ENCODE data around the gene RPTOR. TPM values are rescaled to one million over a fixed set of nuclear protein-coding genes. Genes with fewer than 3 reads are reported as not detected.

Gene RPTOR
- total RNA-seq, 1 donor, result 29.8 TPM

- H3K4me1 ChIP-seq (ENCODE audit: insufficient read depth, low read length), result peaks cover 27% of the 10 kb centered on the region
Observed at GRCh38 chr17:80604670-80605010, 60.0 kb downstream of the RPTOR start.

GRCh38 chr17:80605326-80606066 is 60.9 kb downstream of the RPTOR start:
- Histone ChIP-seq H3K4me1 (ENCODE audit: insufficient read depth, low read length) (peaks cover 27% of the 10 kb centered on the region), H3K4me3 (ENCODE audit: low read length) (no peak overlapping the region), H3K27me3 (ENCODE audit: insufficient read depth, low read length) (no peaks in the 10 kb centered on the region)

More at GRCh38 chr17:80604670-80605010, 60.0 kb downstream of the RPTOR start:
- Histone ChIP-seq H3K27me3 (ENCODE audit: insufficient read depth, low read length) (no peaks in the 10 kb centered on the region), H3K4me3 (ENCODE audit: low read length) (no peak overlapping the region), H3K9me3 (ENCODE audit: low read depth, low read length) (no peaks in the 10 kb centered on the region)

GRCh38 chr17:80608326-80608725 is 63.7 kb downstream of the RPTOR start:
- Histone ChIP-seq H3K4me3 (ENCODE audit: low read length) (no peak overlapping the region), H3K4me1 (ENCODE audit: insufficient read depth, low read length) (peaks cover 22% of the 10 kb centered on the region), H3K27me3 (ENCODE audit: insufficient read depth, low read length) (no peaks in the 10 kb centered on the region), H3K9me3 (ENCODE audit: low read depth, low read length) (no peaks in the 10 kb centered on the region)

More at GRCh38 chr17:80605326-80606066, 60.9 kb downstream of the RPTOR start:
- H3K9me3 ChIP-seq (ENCODE audit: low read depth, low read length), result no peaks in the 10 kb centered on the region

- Histone ChIP-seq H3K27me3 (ENCODE audit: insufficient read depth, low read length) (no peaks in the 10 kb centered on the region), H3K4me1 (ENCODE audit: insufficient read depth, low read length) (peaks cover 14% of the 10 kb centered on the region), H3K4me3 (ENCODE audit: low read length) (no peak overlapping the region), H3K9me3 (ENCODE audit: low read depth, low read length) (no peaks in the 10 kb centered on the region)
Observed at GRCh38 chr17:80609757-80610156, 65.1 kb downstream of the RPTOR start.

- no peak overlapping the region for H3K4me3 ChIP-seq (ENCODE audit: low read length)
- H3K9me3 ChIP-seq (ENCODE audit: low read depth, low read length), result no peaks in the 10 kb centered on the region
- peaks cover 17% of the 10 kb centered on the region for H3K4me1 ChIP-seq (ENCODE audit: insufficient read depth, low read length)
- H3K27me3 ChIP-seq (ENCODE audit: insufficient read depth, low read length), result no peaks in the 10 kb centered on the region
Observed at GRCh38 chr17:80611816-80612215, 67.2 kb downstream of the RPTOR start.

GRCh38 chr17:80612997-80613731 is 68.5 kb downstream of the RPTOR start:
- Histone ChIP-seq H3K4me1 (ENCODE audit: insufficient read depth, low read length) (peaks cover 17% of the 10 kb centered on the region), H3K4me3 (ENCODE audit: low read length) (no peak overlapping the region), H3K9me3 (ENCODE audit: low read depth, low read length) (no peaks in the 10 kb centered on the region), H3K27me3 (ENCODE audit: insufficient read depth, low read length) (no peaks in the 10 kb centered on the region)

- Histone ChIP-seq H3K4me3 (ENCODE audit: low read length) (no peak overlapping the region), H3K9me3 (ENCODE audit: low read depth, low read length) (no peaks in the 10 kb centered on the region), H3K27me3 (ENCODE audit: insufficient read depth, low read length) (no peaks in the 10 kb centered on the region), H3K4me1 (ENCODE audit: insufficient read depth, low read length) (peaks cover 17% of the 10 kb centered on the region)
Observed at GRCh38 chr17:80613732-80614071, 69.1 kb downstream of the RPTOR start.

- no peak overlapping the region for H3K4me3 ChIP-seq (ENCODE audit: low read length)
- no peaks in the 10 kb centered on the region for H3K9me3 ChIP-seq (ENCODE audit: low read depth, low read length)
- peaks cover 13% of the 10 kb centered on the region for H3K4me1 ChIP-seq (ENCODE audit: insufficient read depth, low read length)
- no peaks in the 10 kb centered on the region for H3K27me3 ChIP-seq (ENCODE audit: insufficient read depth, low read length)
Observed at GRCh38 chr17:80614332-80615047, 69.9 kb downstream of the RPTOR start.

GRCh38 chr17:80615376-80615775 is 70.7 kb downstream of the RPTOR start:
- Histone ChIP-seq H3K4me3 (ENCODE audit: low read length) (no peak overlapping the region), H3K4me1 (ENCODE audit: insufficient read depth, low read length) (peaks cover 5% of the 10 kb centered on the region), H3K9me3 (ENCODE audit: low read depth, low read length) (no peaks in the 10 kb centered on the region), H3K27me3 (ENCODE audit: insufficient read depth, low read length) (no peaks in the 10 kb centered on the region)

GRCh38 chr17:80616705-80617104 is 72.1 kb downstream of the RPTOR start:
- Histone ChIP-seq H3K27me3 (ENCODE audit: insufficient read depth, low read length) (no peaks in the 10 kb centered on the region), H3K4me1 (ENCODE audit: insufficient read depth, low read length) (peaks cover 8% of the 10 kb centered on the region)

GRCh38 chr17:80618304-80618703 is 73.7 kb downstream of the RPTOR start:
- H3K4me3 ChIP-seq (ENCODE audit: low read length), result no peak overlapping the region
- H3K4me1 ChIP-seq (ENCODE audit: insufficient read depth, low read length), result peaks cover 16% of the 10 kb centered on the region
- H3K9me3 ChIP-seq (ENCODE audit: low read depth, low read length), result no peaks in the 10 kb centered on the region
- H3K27me3 ChIP-seq (ENCODE audit: insufficient read depth, low read length), result no peaks in the 10 kb centered on the region

More at GRCh38 chr17:80616705-80617104, 72.1 kb downstream of the RPTOR start:
- no peak overlapping the region for H3K4me3 ChIP-seq (ENCODE audit: low read length)
- no peaks in the 10 kb centered on the region for H3K9me3 ChIP-seq (ENCODE audit: low read depth, low read length)

- no peaks in the 10 kb centered on the region for H3K9me3 ChIP-seq (ENCODE audit: low read depth, low read length)
- H3K4me3 ChIP-seq (ENCODE audit: low read length), result no peak overlapping the region
- H3K27me3 ChIP-seq (ENCODE audit: insufficient read depth, low read length), result no peaks in the 10 kb centered on the region
- peaks cover 16% of the 10 kb centered on the region for H3K4me1 ChIP-seq (ENCODE audit: insufficient read depth, low read length)
Observed at GRCh38 chr17:80619535-80620235, 75.0 kb downstream of the RPTOR start.

- peaks cover 13% of the 10 kb centered on the region for H3K4me1 ChIP-seq (ENCODE audit: insufficient read depth, low read length)
Observed at GRCh38 chr17:80621335-80621996, 76.8 kb downstream of the RPTOR start.

GRCh38 chr17:80621997-80622357 is 77.3 kb downstream of the RPTOR start:
- Histone ChIP-seq H3K4me1 (ENCODE audit: insufficient read depth, low read length) (peaks cover 13% of the 10 kb centered on the region), H3K4me3 (ENCODE audit: low read length) (no peak overlapping the region), H3K9me3 (ENCODE audit: low read depth, low read length) (no peaks in the 10 kb centered on the region), H3K27me3 (ENCODE audit: insufficient read depth, low read length) (no peaks in the 10 kb centered on the region)

More at GRCh38 chr17:80621335-80621996, 76.8 kb downstream of the RPTOR start:
- Histone ChIP-seq H3K9me3 (ENCODE audit: low read depth, low read length) (no peaks in the 10 kb centered on the region), H3K4me3 (ENCODE audit: low read length) (no peak overlapping the region), H3K27me3 (ENCODE audit: insufficient read depth, low read length) (no peaks in the 10 kb centered on the region)
